Lung (tissue), 16 donors: ENCODE data around the gene TNFRSF14. TPM values are rescaled to one million over a fixed set of nuclear protein-coding genes. Genes with fewer than 3 reads are reported as not detected.

Experiments used
- ATAC-seq: fragments of 200-7000 bp; cut with Tn5 transposase; one replicate; pipeline ENCODE4 v1.9.1; 2020; ENCODE audit warnings: moderate number of reproducible peaks; ENCODE audit not compliant: insufficient read depth, low FRiP score
- DNase-seq, 3 donors: peaks; one replicate each; pipeline ENCODE4 v3.0.0-alpha.2; 2013 to 2017
- H3K27ac ChIP-seq, 2 donors: one replicate each; pipeline ENCODE4 v1.5.1; 2013; ENCODE audit warnings: mild to moderate bottlenecking in 2 of 2, moderate library complexity in 2 of 2, control low read depth in 1 of 2, inconsistent platforms in 1 of 2, low read depth in 1 of 2, low read length in 1 of 2
- H3K27me3 ChIP-seq, 3 donors: one replicate each; pipeline ENCODE4 v1.5.1; 2013; ENCODE audit warnings: low read length in 2 of 3; ENCODE audit not compliant: control insufficient read depth in 3 of 3, insufficient read depth in 3 of 3
- H3K36me3 ChIP-seq, 4 donors: one replicate each; pipeline ENCODE4 v1.5.1; 2013; ENCODE audit warnings: low read length in 4 of 4, mild to moderate bottlenecking in 1 of 4, moderate library complexity in 1 of 4; ENCODE audit not compliant: control insufficient read depth in 4 of 4, insufficient read depth in 4 of 4
- H3K4me1 ChIP-seq, 5 donors: one replicate each; pipeline ENCODE4 v1.5.1; 2013; ENCODE audit warnings: low read length in 5 of 5, mild to moderate bottlenecking in 2 of 5, moderate library complexity in 1 of 5; ENCODE audit not compliant: control insufficient read depth in 5 of 5, insufficient read depth in 5 of 5
- H3K4me3 ChIP-seq: one replicate; pipeline ENCODE4 v1.5.1; 2013; ENCODE audit warnings: mild to moderate bottlenecking, control low read depth, moderate library complexity
- H3K9ac ChIP-seq, 2 donors: one replicate each; pipeline ENCODE4 v1.5.1; 2013; ENCODE audit warnings: low read length in 2 of 2, control low read depth in 1 of 2; ENCODE audit not compliant: insufficient read depth in 1 of 2
- H3K9me3 ChIP-seq, 4 donors: one replicate each; pipeline ENCODE4 v1.5.1; 2013; ENCODE audit warnings: low read length in 3 of 4, mild to moderate bottlenecking in 1 of 4, moderate library complexity in 1 of 4; ENCODE audit not compliant: control insufficient read depth in 4 of 4, insufficient read depth in 3 of 4
- CTCF ChIP-seq: IDR thresholded peaks from 2 replicates; pipeline ENCODE4 v1.5.1; 2012; ENCODE audit warnings: mild to moderate bottlenecking; ENCODE audit errors: control extremely low read depth, extremely low read depth
- WGBS, 2 donors: extraction: QIAGEN DNeasy Blood & Tissue Kit; methylation state at CpG; one replicate each; pipeline ENCODE4 v1.1.7; 2013; 5-methylcytosine and 5-hydroxymethylcytosine counted together
- long read RNA-seq, 5 donors: transcript quantifications; one replicate each; lab custom pipeline, GENCODE V29; 2026
- polyA plus RNA-seq, 2 donors: library from polyadenylated mRNA; stranded (reverse); fragments of 200-250 nt; gene quantifications; one replicate each; pipeline ENCODE4 v1.2.1, GENCODE V29; 2013
- total RNA-seq, 2 donors: library from RNA; depleted of rRNA in 1 of 2; stranded (reverse); fragments of >200 nt in 1 of 2; gene quantifications; one replicate each; pipeline ENCODE4 v1.2.1, GENCODE V29; 2014 to 2021
- donor health status: control.
- donor health status: control.
- donor health status: Bipolar disorder and iron deficiency.
- donor health status: healthy.
- donor health status: DM: yes; HTN: yes; CAD: no.

TNFRSF14 gene
- 100 to 1,000 TPM in 1 of 2 donors, 10 to 100 TPM in 1; 67.4 to 127 TPM for total RNA-seq
- polyA plus RNA-seq: 100 to 1,000 TPM; 191 to 200 TPM
- long read RNA-seq, donor 1, partial matches to known transcripts: 6 of 10 reads
- long read RNA-seq, donor 1, other reads (novel, unspliced or antisense): 0 of 10 reads
- long read RNA-seq, donor 2, partial matches to known transcripts: 0 of 2 reads
- long read RNA-seq, donor 2, other reads (novel, unspliced or antisense): 0 of 2 reads
- long read RNA-seq, donor 3, partial matches to known transcripts: 9 of 12 reads
- long read RNA-seq, donor 3, other reads (novel, unspliced or antisense): 0 of 12 reads
- long read RNA-seq, donor 4, partial matches to known transcripts: 0 of 3 reads
- long read RNA-seq, donor 4, other reads (novel, unspliced or antisense): 0 of 3 reads
- long read RNA-seq, donor 5, partial matches to known transcripts: 0 of 9 reads
- long read RNA-seq, donor 5, other reads (novel, unspliced or antisense): 0 of 9 reads

- Histone ChIP-seq H3K9me3 (no peaks in the 10 kb centered on the region), H3K36me3 (peaks cover 0 to 30% (median 0%) of the 10 kb centered on the region in 4 donors), H3K4me3 (peak within 1 kb of the TSS; percentile 73), H3K4me1 (peaks cover 0 to 32% (median 16%) of the 10 kb centered on the region in 5 donors), H3K9ac (peak within 1 kb of the TSS; percentile 67 to 82), H3K27ac (peak within 1 kb of the TSS; percentile 58 to 95), H3K27me3 (no peaks in the 10 kb centered on the region)
- peak; percentile 48 for ATAC-seq
- WGBS, 2 donors: 0% methylated on average over 15 to 16 of the region's 16 CpGs
- TF ChIP-seq CTCF: no peak
- peak; percentile 66 to 77 (median 74) for DNase-seq
Observed at GRCh38 chr1:2556277-2556677, at the start of gene TNFRSF14. Gene TNFRSF14, plus strand, starts transcription at chr1:2556371. Its CDS starts 294 bp downstream, at chr1:2556665.

- 62 to 69% methylated on average over 13 to 15 of the region's 15 CpGs for WGBS, 2 donors
- DNase-seq: no peak
- H3K9ac ChIP-seq: no peak overlapping the region
- peaks cover 0 to 3% (median 2%) of the 10 kb centered on the region in 3 donors for H3K27me3 ChIP-seq
- TF ChIP-seq CTCF: no peak
- no peak for ATAC-seq
- no peaks in the 10 kb centered on the region for H3K9me3 ChIP-seq
- peaks cover 4 to 48% (median 15%) of the 10 kb centered on the region in 4 donors for H3K36me3 ChIP-seq
- peaks cover 0 to 26% (median 0%) of the 10 kb centered on the region in 5 donors for H3K4me1 ChIP-seq
- H3K27ac ChIP-seq: no peak overlapping the region
- H3K4me3 ChIP-seq: no peak overlapping the region
Observed at GRCh38 chr1:2506901-2507565, 49.1 kb upstream of the TNFRSF14 start.

- ATAC-seq (no peak), DNase-seq (no peak)
- Histone ChIP-seq H3K27me3 (peaks cover 0 to 2% (median 0%) of the 10 kb centered on the region in 3 donors), H3K27ac (no peak overlapping the region), H3K4me1 (peaks cover 0 to 26% (median 0%) of the 10 kb centered on the region in 5 donors), H3K4me3 (no peak overlapping the region), H3K9ac (no peak overlapping the region), H3K36me3 (peaks cover 4 to 53% (median 19%) of the 10 kb centered on the region in 4 donors), H3K9me3 (no peaks in the 10 kb centered on the region)
- WGBS, 2 donors: 90 to 91% methylated on average over 5 to 6 of the region's 6 CpGs
- TF ChIP-seq CTCF: no peak
Observed at GRCh38 chr1:2507744-2508155, 48.4 kb upstream of the TNFRSF14 start.
